WTC11 (cell line): ENCODE results near the gene ENO1. TPM values are rescaled to one million over a fixed set of nuclear protein-coding genes. Genes with fewer than 3 reads are reported as not detected.

ENCODE experiments used
- ATAC-seq: fragments of 200-7000 bp; cut with Tn5 transposase; 2 replicates; pipeline ENCODE4 v1.10.0; 2021; ENCODE audit warnings: mild to moderate bottlenecking, moderate library complexity
- CTCF ChIA-PET: fragments of 300-600 bp; sonication (Branson Sonifier 250); formaldehyde crosslinking; loops from one replicate; lab custom pipeline; 2021; ENCODE audit warnings: antibody characterized with exemption; lab: Charles Lee
- POLR2A ChIA-PET: fragments of 350-600 bp; sonication (Branson Sonifier 250); formaldehyde crosslinking; loops from one replicate; lab custom pipeline; 2021; ENCODE audit warnings: antibody characterized with exemption; lab: Charles Lee
- DNase-seq: peaks from one replicate; pipeline ENCODE4 v3.0.0; 2021; ENCODE audit warnings: low spot score
- H3K27ac Mint-ChIP-seq: 2 replicates; pipeline ENCODE4 v1.8.0; 2021; ENCODE audit warnings: mixed read lengths
- H3K27me3 Mint-ChIP-seq: 2 replicates; pipeline ENCODE4 v1.8.0; 2021; ENCODE audit warnings: low read depth, mild to moderate bottlenecking, moderate library complexity, mixed read lengths
- H3K36me3 Mint-ChIP-seq: 2 replicates; pipeline ENCODE4 v1.8.0; 2021; ENCODE audit warnings: mixed read lengths
- H3K4me1 Mint-ChIP-seq: 2 replicates; pipeline ENCODE4 v1.8.0; 2022; ENCODE audit warnings: mixed read lengths
- H3K4me3 Mint-ChIP-seq: 2 replicates; pipeline ENCODE4 v1.8.0; 2021; ENCODE audit warnings: mild to moderate bottlenecking, moderate library complexity, mixed read lengths
- H3K9me3 Mint-ChIP-seq: 2 replicates; pipeline ENCODE4 v1.8.0; 2021; ENCODE audit warnings: mixed read lengths
- RELA ChIP-seq: sonication (generic); formaldehyde crosslinking; IDR thresholded peaks from 2 replicates; pipeline ENCODE4 v1.8.1; 2022; ENCODE audit warnings: missing genetic modification reagents, mild to moderate bottlenecking, borderline replicate concordance
- SOX15 ChIP-seq: fragments of 250-450 bp; sonication (Bioruptor Pico); IDR thresholded peaks from 2 replicates; pipeline ENCODE4 v1.9.0; 2021; ENCODE audit warnings: mild to moderate bottlenecking
- ZNF121 ChIP-seq: sonication (generic); formaldehyde crosslinking; IDR thresholded peaks from 2 replicates; pipeline ENCODE4 v1.8.0; 2023; ENCODE audit warnings: missing genetic modification reagents
- ZNF138 ChIP-seq: sonication (generic); formaldehyde crosslinking; conservative IDR thresholded peaks from 2 replicates; pipeline ENCODE4 v1.8.1; 2022; ENCODE audit warnings: mild to moderate bottlenecking, moderate library complexity, missing genetic modification reagents
- ZNF232 ChIP-seq: sonication (generic); formaldehyde crosslinking; IDR thresholded peaks from 2 replicates; pipeline ENCODE4 v1.8.0; 2022; ENCODE audit warnings: mild to moderate bottlenecking, missing genetic modification reagents
- ZNF317 ChIP-seq: sonication (generic); formaldehyde crosslinking; IDR thresholded peaks from 2 replicates; pipeline ENCODE4 v1.8.1; 2023; ENCODE audit warnings: low read depth, mild to moderate bottlenecking, moderate library complexity, missing genetic modification reagents, borderline replicate concordance
- ZNF416 ChIP-seq: fragments of 250-450 bp; sonication (Bioruptor Pico); IDR thresholded peaks from 2 replicates; pipeline ENCODE4 v1.9.0; 2021; ENCODE audit warnings: mild to moderate bottlenecking, inconsistent platforms
- total RNA-seq: library from RNA; stranded (reverse); gene quantifications from 3 replicates; pipeline ENCODE4 v1.2.3, GENCODE V29; 2021
- TF ChIP-seq, protein P1 (sequence below): fragments of 250-450 bp; sonication (Bioruptor Pico); IDR thresholded peaks from 2 replicates; pipeline ENCODE4 v1.9.0; 2021; ENCODE audit warnings: moderate library complexity, mild to moderate bottlenecking, inconsistent platforms, borderline replicate concordance
- TF ChIP-seq, protein P2 (sequence below): fragments of 200-600 bp; IDR thresholded peaks from 2 replicates; pipeline ENCODE4 v1.8.0; 2022; ENCODE audit warnings: antibody characterized with exemption
- TF ChIP-seq, protein P3 (sequence below): sonication (generic); formaldehyde crosslinking; IDR thresholded peaks from 2 replicates; pipeline ENCODE4 v1.8.1; 2022; ENCODE audit warnings: mild to moderate bottlenecking, missing genetic modification reagents, moderate library complexity, borderline replicate concordance
- TF ChIP-seq, protein P4 (sequence below): sonication (generic); formaldehyde crosslinking; IDR thresholded peaks from 2 replicates; pipeline ENCODE4 v1.8.1; 2022; ENCODE audit warnings: low read depth, mild to moderate bottlenecking, moderate library complexity, missing genetic modification reagents, borderline replicate concordance
- TF ChIP-seq, protein P5 (sequence below): sonication (generic); formaldehyde crosslinking; IDR thresholded peaks from 2 replicates; pipeline ENCODE4 v1.8.0; 2022; ENCODE audit warnings: mild to moderate bottlenecking, missing genetic modification reagents
- TF ChIP-seq, protein P6 (sequence below): sonication (generic); formaldehyde crosslinking; IDR thresholded peaks from 2 replicates; pipeline ENCODE4 v1.8.1; 2023; ENCODE audit warnings: mild to moderate bottlenecking, missing genetic modification reagents, moderate library complexity
- TF ChIP-seq, protein P7 (sequence below): sonication (generic); formaldehyde crosslinking; IDR thresholded peaks from 2 replicates; pipeline ENCODE4 v1.8.1; 2022; ENCODE audit warnings: mild to moderate bottlenecking, moderate library complexity, missing genetic modification reagents
- TF ChIP-seq, protein P8 (sequence below): sonication (generic); formaldehyde crosslinking; IDR thresholded peaks from 2 replicates; pipeline ENCODE4 v1.8.1; 2023; ENCODE audit warnings: mild to moderate bottlenecking, moderate library complexity, missing genetic modification reagents

Gene ENO1
- total RNA-seq, 1 experiment from 2014 or later: 1,978 TPM

DNA sequence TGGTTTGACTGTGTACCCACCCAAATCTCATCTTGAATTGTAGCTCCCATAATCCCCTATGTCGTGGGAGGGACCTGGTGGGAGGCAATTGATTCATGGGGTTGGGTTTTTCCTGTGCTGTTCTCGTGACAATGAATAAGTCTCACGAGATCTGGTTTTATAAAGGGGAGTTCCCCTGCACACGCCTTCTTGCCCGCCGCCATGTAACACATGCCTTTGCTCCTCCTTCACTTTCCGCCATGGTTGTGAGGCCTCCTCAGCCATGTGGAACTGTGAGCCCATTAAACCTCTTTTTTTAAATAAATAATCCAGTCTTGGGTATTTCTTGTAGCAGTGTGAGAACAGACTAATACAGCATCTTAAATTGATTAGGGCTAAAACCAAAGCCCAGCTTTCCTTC lies 38.5 kb downstream of the ENO1 start:
- POLR2A ChIA-PET: no interaction called here
- Mint-ChIP-seq H3K4me1 (no peaks in the 10 kb centered on the region), H3K4me3 (no peak overlapping the region), H3K27ac (no peak overlapping the region), H3K36me3 (peaks cover 2% of the 10 kb centered on the region; the same call in 1 of the 2 replicates)
- CTCF ChIA-PET: interaction anchor here (1.4 to 5.6 kb wide), 2 partner anchors 9 to 20 kb away, joined by 4 to 44 read pairs; no protein-coding TSS in a partner anchor
- DNase-seq (no peak), ATAC-seq (no peak)
- TF ChIP-seq, protein P1, sequence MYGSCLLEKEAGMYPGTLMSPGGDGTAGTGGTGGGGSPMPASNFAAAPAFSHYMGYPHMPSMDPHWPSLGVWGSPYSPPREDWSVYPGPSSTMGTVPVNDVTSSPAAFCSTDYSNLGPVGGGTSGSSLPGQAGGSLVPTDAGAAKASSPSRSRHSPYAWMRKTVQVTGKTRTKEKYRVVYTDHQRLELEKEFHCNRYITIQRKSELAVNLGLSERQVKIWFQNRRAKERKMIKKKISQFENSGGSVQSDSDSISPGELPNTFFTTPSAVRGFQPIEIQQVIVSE: no peak
- TF ChIP-seq ZNF138 (CRISPR knock-in tag) (no peak), ZNF317 (CRISPR knock-in tag) (no peak), ZNF121 (CRISPR knock-in tag) (no peak), SOX15 (no peak)
- TF ChIP-seq, protein P2, sequence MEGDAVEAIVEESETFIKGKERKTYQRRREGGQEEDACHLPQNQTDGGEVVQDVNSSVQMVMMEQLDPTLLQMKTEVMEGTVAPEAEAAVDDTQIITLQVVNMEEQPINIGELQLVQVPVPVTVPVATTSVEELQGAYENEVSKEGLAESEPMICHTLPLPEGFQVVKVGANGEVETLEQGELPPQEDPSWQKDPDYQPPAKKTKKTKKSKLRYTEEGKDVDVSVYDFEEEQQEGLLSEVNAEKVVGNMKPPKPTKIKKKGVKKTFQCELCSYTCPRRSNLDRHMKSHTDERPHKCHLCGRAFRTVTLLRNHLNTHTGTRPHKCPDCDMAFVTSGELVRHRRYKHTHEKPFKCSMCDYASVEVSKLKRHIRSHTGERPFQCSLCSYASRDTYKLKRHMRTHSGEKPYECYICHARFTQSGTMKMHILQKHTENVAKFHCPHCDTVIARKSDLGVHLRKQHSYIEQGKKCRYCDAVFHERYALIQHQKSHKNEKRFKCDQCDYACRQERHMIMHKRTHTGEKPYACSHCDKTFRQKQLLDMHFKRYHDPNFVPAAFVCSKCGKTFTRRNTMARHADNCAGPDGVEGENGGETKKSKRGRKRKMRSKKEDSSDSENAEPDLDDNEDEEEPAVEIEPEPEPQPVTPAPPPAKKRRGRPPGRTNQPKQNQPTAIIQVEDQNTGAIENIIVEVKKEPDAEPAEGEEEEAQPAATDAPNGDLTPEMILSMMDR: no peak
- TF ChIP-seq, protein P3, sequence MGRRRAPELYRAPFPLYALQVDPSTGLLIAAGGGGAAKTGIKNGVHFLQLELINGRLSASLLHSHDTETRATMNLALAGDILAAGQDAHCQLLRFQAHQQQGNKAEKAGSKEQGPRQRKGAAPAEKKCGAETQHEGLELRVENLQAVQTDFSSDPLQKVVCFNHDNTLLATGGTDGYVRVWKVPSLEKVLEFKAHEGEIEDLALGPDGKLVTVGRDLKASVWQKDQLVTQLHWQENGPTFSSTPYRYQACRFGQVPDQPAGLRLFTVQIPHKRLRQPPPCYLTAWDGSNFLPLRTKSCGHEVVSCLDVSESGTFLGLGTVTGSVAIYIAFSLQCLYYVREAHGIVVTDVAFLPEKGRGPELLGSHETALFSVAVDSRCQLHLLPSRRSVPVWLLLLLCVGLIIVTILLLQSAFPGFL: no peak
- TF ChIP-seq, protein P4, sequence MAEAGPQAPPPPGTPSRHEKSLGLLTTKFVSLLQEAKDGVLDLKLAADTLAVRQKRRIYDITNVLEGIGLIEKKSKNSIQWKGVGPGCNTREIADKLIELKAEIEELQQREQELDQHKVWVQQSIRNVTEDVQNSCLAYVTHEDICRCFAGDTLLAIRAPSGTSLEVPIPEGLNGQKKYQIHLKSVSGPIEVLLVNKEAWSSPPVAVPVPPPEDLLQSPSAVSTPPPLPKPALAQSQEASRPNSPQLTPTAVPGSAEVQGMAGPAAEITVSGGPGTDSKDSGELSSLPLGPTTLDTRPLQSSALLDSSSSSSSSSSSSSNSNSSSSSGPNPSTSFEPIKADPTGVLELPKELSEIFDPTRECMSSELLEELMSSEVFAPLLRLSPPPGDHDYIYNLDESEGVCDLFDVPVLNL (CRISPR knock-in tag): no peak
- TF ChIP-seq, protein P5, sequence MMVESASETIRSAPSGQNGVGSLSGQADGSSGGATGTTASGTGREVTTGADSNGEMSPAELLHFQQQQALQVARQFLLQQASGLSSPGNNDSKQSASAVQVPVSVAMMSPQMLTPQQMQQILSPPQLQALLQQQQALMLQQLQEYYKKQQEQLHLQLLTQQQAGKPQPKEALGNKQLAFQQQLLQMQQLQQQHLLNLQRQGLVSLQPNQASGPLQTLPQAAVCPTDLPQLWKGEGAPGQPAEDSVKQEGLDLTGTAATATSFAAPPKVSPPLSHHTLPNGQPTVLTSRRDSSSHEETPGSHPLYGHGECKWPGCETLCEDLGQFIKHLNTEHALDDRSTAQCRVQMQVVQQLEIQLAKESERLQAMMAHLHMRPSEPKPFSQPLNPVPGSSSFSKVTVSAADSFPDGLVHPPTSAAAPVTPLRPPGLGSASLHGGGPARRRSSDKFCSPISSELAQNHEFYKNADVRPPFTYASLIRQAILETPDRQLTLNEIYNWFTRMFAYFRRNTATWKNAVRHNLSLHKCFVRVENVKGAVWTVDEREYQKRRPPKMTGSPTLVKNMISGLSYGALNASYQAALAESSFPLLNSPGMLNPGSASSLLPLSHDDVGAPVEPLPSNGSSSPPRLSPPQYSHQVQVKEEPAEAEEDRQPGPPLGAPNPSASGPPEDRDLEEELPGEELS (CRISPR knock-in tag): no peak
- TF ChIP-seq, all 79 proteins: peak for 0
- H3K9me3 Mint-ChIP-seq: peaks cover 9% of the 10 kb centered on the region; the same call in 1 of the 2 replicates
- no peaks in the 10 kb centered on the region; the same call in 1 of the 2 replicates for H3K27me3 Mint-ChIP-seq

DNA sequence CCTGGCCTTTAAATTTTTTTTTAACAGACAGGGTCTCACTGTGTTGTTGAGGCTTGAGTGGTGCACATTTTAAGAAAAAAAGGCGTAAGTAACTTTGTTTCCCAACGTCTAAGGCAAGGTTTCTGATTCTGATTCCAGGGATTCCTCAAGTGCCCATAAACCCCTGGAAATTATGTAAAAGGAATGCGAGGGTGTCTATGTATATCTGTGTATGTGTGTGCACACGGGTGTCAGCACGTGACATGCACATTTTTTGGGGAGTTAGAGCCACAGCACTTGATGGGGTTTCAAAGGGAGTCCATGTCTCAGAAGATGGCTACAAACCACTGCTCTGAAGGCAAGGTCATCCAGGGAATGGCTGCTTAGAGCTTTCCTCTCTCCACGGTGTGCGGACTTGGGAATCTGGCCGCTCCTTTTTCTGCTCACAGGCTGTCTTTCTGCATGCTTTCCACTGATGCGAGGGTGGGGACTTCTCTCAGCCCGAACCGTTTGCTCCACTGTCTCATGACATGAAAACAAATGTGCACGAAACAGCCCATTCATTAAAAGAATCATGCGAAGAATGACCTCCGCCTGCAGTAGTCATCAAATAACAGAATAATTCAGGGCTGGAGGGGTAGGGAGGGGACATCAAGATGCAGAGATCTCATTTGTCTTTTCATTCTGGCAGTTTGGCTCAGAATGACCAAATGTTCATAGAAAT lies 42.4 kb downstream of the ENO1 start:
- ChIA-PET POLR2A (interaction anchor here (0.6 kb wide), 1 partner anchor 22 kb away, joined by 3 read pairs; no protein-coding TSS in a partner anchor), CTCF (interaction anchor here (1.1 to 5.6 kb wide), 3 partner anchors 13 to 23 kb away, joined by 3 to 44 read pairs (median 13); no protein-coding TSS in a partner anchor)
- Mint-ChIP-seq H3K36me3 (peaks cover under 1% of the 10 kb centered on the region; the same call in 1 of the 2 replicates), H3K4me3 (no peak overlapping the region), H3K9me3 (peaks cover 6% of the 10 kb centered on the region; the same call in 1 of the 2 replicates), H3K4me1 (no peaks in the 10 kb centered on the region), H3K27ac (no peak overlapping the region)
- ATAC-seq: no peak
- TF ChIP-seq ZNF416 (CRISPR knock-in tag) (no peak), RELA (CRISPR knock-in tag) (no peak), ZNF232 (no peak)
- TF ChIP-seq, protein P6, sequence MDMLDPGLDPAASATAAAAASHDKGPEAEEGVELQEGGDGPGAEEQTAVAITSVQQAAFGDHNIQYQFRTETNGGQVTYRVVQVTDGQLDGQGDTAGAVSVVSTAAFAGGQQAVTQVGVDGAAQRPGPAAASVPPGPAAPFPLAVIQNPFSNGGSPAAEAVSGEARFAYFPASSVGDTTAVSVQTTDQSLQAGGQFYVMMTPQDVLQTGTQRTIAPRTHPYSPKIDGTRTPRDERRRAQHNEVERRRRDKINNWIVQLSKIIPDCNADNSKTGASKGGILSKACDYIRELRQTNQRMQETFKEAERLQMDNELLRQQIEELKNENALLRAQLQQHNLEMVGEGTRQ: no peak
- TF ChIP-seq, protein P7, sequence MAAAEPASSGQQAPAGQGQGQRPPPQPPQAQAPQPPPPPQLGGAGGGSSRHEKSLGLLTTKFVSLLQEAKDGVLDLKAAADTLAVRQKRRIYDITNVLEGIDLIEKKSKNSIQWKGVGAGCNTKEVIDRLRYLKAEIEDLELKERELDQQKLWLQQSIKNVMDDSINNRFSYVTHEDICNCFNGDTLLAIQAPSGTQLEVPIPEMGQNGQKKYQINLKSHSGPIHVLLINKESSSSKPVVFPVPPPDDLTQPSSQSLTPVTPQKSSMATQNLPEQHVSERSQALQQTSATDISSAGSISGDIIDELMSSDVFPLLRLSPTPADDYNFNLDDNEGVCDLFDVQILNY: no peak
- TF ChIP-seq, protein P8, sequence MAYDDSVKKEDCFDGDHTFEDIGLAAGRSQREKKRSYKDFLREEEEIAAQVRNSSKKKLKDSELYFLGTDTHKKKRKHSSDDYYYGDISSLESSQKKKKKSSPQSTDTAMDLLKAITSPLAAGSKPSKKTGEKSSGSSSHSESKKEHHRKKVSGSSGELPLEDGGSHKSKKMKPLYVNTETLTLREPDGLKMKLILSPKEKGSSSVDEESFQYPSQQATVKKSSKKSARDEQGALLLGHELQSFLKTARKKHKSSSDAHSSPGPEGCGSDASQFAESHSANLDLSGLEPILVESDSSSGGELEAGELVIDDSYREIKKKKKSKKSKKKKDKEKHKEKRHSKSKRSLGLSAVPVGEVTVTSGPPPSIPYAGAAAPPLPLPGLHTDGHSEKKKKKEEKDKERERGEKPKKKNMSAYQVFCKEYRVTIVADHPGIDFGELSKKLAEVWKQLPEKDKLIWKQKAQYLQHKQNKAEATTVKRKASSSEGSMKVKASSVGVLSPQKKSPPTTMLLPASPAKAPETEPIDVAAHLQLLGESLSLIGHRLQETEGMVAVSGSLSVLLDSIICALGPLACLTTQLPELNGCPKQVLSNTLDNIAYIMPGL (CRISPR knock-in tag): no peak
- TF ChIP-seq, protein P2: no peak
- TF ChIP-seq, protein P5 (CRISPR knock-in tag): no peak
- TF ChIP-seq, all 79 proteins: peak for 0
- no peak for DNase-seq
- no peaks in the 10 kb centered on the region for H3K27me3 Mint-ChIP-seq
